Measurements from ENCODE around the gene CD36. TPM values are rescaled to one million over a fixed set of nuclear protein-coding genes. Genes with fewer than 3 reads are reported as not detected.
A peak's percentile ranks its signal among the peaks of the same experiment; 100 is the strongest.

Gene CD36
- total RNA-seq, 1 donor from 2014 or later = 1,018 TPM

GRCh38 chr7:80647436-80647835 lies 9.0 kb downstream of the CD36 start:
- intact Hi-C loops (cut with micrococcal nuclease) = no loop called here
- H3K36me3 ChIP-seq = peaks cover 81% of the 10 kb centered on the region
- no peaks in the 10 kb centered on the region for H3K9me3 ChIP-seq (replicated peaks)
- peaks cover 100% of the 10 kb centered on the region for H3K4me1 ChIP-seq
- peak overlapping the region; percentile 85 for H3K27ac ChIP-seq (replicated peaks)
- TF ChIP-seq, protein P1, sequence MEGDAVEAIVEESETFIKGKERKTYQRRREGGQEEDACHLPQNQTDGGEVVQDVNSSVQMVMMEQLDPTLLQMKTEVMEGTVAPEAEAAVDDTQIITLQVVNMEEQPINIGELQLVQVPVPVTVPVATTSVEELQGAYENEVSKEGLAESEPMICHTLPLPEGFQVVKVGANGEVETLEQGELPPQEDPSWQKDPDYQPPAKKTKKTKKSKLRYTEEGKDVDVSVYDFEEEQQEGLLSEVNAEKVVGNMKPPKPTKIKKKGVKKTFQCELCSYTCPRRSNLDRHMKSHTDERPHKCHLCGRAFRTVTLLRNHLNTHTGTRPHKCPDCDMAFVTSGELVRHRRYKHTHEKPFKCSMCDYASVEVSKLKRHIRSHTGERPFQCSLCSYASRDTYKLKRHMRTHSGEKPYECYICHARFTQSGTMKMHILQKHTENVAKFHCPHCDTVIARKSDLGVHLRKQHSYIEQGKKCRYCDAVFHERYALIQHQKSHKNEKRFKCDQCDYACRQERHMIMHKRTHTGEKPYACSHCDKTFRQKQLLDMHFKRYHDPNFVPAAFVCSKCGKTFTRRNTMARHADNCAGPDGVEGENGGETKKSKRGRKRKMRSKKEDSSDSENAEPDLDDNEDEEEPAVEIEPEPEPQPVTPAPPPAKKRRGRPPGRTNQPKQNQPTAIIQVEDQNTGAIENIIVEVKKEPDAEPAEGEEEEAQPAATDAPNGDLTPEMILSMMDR (IDR thresholded peaks at IDR 0.05; ENCODE audit: borderline replicate concordance) = no peak
- no peaks in the 10 kb centered on the region for H3K27me3 ChIP-seq (ENCODE audit: low read depth)
- no peak for DNase-seq
- peak overlapping the region; percentile 63 for H3K4me3 ChIP-seq

- no peak for DNase-seq
- TF ChIP-seq, protein P1 (IDR thresholded peaks at IDR 0.05; ENCODE audit: borderline replicate concordance) = no peak
- no peaks in the 10 kb centered on the region for H3K9me3 ChIP-seq (replicated peaks)
- peak overlapping the region; percentile 85 for H3K27ac ChIP-seq (replicated peaks)
- H3K36me3 ChIP-seq = peaks cover 88% of the 10 kb centered on the region
- intact Hi-C loops (cut with micrococcal nuclease) = no loop called here
- peak overlapping the region; percentile 63 for H3K4me3 ChIP-seq
- peaks cover 100% of the 10 kb centered on the region for H3K4me1 ChIP-seq
- no peaks in the 10 kb centered on the region for H3K27me3 ChIP-seq (ENCODE audit: low read depth)
Measured at GRCh38 chr7:80648031-80648600, 9.7 kb downstream of the CD36 start.

DNA sequence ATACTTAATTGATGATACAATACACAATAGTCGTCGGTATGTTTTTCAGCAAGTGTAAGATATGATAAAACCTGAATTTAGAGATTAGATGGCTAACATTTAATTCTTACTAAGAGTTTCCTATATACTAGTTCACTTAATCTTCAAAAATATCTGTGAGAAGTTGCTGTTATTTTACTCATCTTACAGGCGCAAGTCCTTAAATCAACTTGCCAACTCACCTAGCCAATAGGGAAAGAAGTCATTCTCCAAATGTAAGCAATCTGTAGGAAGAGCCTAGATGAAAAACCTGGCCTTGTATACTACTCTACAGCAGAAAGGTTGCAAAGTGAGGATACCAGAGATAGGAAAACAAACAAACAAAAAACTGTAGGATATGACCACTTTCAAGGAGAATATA lies 10.6 kb downstream of the CD36 start:
- H3K27me3 ChIP-seq (ENCODE audit: low read depth) = no peaks in the 10 kb centered on the region
- peaks cover 93% of the 10 kb centered on the region for H3K36me3 ChIP-seq
- no peak for DNase-seq
- H3K27ac ChIP-seq (replicated peaks) = peak overlapping the region; percentile 85
- H3K4me1 ChIP-seq = peaks cover 100% of the 10 kb centered on the region
- TF ChIP-seq, protein P1 (IDR thresholded peaks at IDR 0.05; ENCODE audit: borderline replicate concordance) = no peak
- no peaks in the 10 kb centered on the region for H3K9me3 ChIP-seq (replicated peaks)
- intact Hi-C loops (cut with micrococcal nuclease) = no loop called here
- H3K4me3 ChIP-seq = peak overlapping the region; percentile 63

DNA sequence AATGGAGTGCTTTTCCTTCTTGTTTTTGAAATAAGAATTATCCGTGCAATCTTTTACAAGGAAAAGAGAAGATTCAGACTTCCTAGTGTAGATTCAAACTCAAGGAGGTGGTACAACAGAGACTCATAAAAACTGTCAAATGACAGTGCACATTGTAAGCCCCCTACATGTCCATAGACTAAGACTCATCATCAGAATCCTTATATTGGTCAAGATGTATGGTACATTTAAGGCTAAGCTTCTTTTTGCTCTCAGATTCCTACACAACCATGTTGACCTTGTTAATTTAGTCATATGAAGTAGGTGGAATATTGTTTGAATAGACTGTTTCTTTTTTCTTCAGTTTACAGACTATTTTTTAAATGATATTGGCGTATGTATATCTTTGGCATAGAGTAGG lies 11.6 kb downstream of the CD36 start:
- Histone ChIP-seq H3K36me3 (peaks cover 86% of the 10 kb centered on the region), H3K4me1 (peaks cover 100% of the 10 kb centered on the region), H3K27ac (replicated peaks) (peak overlapping the region; percentile 85), H3K9me3 (replicated peaks) (no peaks in the 10 kb centered on the region), H3K27me3 (ENCODE audit: low read depth) (no peaks in the 10 kb centered on the region), H3K4me3 (peak overlapping the region; percentile 15)
- DNase-seq = no peak
- intact Hi-C loops (cut with micrococcal nuclease) = loop anchor here (10.0 kb wide), 1 partner anchor 105 kb away; no protein-coding TSS in a partner anchor
- TF ChIP-seq, protein P1 (IDR thresholded peaks at IDR 0.05; ENCODE audit: borderline replicate concordance) = no peak

DNA sequence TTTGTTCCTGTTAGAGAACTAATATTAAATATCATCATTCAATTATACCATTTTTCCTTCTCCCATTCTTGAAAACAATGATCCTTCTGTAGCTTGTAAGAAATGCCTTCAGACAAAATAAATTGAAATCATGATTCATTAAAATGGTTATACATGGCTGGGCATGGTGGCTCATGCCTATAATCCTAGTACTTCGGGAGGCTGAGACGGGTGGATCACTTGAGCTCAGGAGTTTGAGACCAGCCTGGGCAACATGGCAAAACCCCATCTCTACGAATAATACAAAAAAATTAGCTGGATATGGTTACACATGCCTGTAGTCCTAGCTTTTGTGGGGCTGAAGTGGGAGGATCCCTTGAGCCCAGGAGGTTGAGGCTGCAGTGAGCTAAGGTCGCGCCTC lies 13.0 kb downstream of the CD36 start:
- H3K27ac ChIP-seq (replicated peaks) = peak overlapping the region; percentile 85
- H3K36me3 ChIP-seq = peaks cover 87% of the 10 kb centered on the region
- intact Hi-C loops (cut with micrococcal nuclease) = loop anchor here (10.0 kb wide), 1 partner anchor 107 kb away; no protein-coding TSS in a partner anchor
- H3K27me3 ChIP-seq (ENCODE audit: low read depth) = no peaks in the 10 kb centered on the region
- peaks cover 100% of the 10 kb centered on the region for H3K4me1 ChIP-seq
- no peaks in the 10 kb centered on the region for H3K9me3 ChIP-seq (replicated peaks)
- no peak for DNase-seq
- H3K4me3 ChIP-seq = no peak overlapping the region
- TF ChIP-seq, protein P1 (IDR thresholded peaks at IDR 0.05; ENCODE audit: borderline replicate concordance) = no peak
